ENCODE measurements around the gene ERC2. TPM values are rescaled to one million over a fixed set of nuclear protein-coding genes. Genes with fewer than 3 reads are reported as not detected.

ERC2 gene
- total RNA-seq, 2 donors from 2014 or later = 16.1 to 22.8 TPM

DNA sequence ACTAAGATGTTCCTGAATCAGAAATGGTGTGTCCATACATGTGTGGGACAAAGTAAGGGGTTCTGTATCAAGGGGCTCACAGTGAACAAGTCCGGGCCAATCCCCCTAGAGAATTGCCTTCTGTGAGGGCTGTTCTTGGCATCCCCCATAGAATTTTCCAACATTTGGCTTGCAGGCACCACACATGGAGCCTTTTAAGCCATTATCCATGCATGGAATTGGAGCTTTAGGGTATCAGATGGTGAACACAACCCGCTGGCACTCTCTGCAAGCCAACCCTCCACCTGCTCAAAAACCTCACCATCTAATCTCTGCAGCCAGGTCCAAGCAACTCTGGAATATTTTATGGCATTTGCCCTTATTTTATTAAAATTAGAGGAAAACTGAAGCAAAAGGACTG lies 278.7 kb downstream of the ERC2 start:
- Histone ChIP-seq H3K9me3 (ENCODE audit: control insufficient read depth, low read length) (no peaks in the 10 kb centered on the region), H3K4me1 (ENCODE audit: control insufficient read depth, insufficient read depth, low read length) (no peaks in the 10 kb centered on the region), H3K9ac (ENCODE audit: extremely low read depth, low read length, poor library complexity, severe bottlenecking) (no peak overlapping the region), H3K4me3 (ENCODE audit: low read length) (no peak overlapping the region), H3K36me3 (ENCODE audit: control insufficient read depth, insufficient read depth, low read length) (no peaks in the 10 kb centered on the region), H3K27me3 (ENCODE audit: control insufficient read depth, insufficient read depth, low read length, poor library complexity, severe bottlenecking) (peaks cover 19% of the 10 kb centered on the region), H3K27ac (ENCODE audit: low read depth, low read length) (no peak overlapping the region)
- Mint-ChIP-seq H3K36me3 (ENCODE audit: low read depth) (no peaks in the 10 kb centered on the region), H3K27ac (no peak overlapping the region), H3K27me3 (ENCODE audit: insufficient read depth) (no peaks in the 10 kb centered on the region), H3K9me3 (no peaks in the 10 kb centered on the region), H3K4me1 (peaks cover 12% of the 10 kb centered on the region), H3K4me3 (no peak overlapping the region)
- no peak for DNase-seq
- TF ChIP-seq, protein P1, sequence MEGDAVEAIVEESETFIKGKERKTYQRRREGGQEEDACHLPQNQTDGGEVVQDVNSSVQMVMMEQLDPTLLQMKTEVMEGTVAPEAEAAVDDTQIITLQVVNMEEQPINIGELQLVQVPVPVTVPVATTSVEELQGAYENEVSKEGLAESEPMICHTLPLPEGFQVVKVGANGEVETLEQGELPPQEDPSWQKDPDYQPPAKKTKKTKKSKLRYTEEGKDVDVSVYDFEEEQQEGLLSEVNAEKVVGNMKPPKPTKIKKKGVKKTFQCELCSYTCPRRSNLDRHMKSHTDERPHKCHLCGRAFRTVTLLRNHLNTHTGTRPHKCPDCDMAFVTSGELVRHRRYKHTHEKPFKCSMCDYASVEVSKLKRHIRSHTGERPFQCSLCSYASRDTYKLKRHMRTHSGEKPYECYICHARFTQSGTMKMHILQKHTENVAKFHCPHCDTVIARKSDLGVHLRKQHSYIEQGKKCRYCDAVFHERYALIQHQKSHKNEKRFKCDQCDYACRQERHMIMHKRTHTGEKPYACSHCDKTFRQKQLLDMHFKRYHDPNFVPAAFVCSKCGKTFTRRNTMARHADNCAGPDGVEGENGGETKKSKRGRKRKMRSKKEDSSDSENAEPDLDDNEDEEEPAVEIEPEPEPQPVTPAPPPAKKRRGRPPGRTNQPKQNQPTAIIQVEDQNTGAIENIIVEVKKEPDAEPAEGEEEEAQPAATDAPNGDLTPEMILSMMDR (conservative IDR thresholded peaks at IDR 0.05) = no peak
- WGBS, 2 experiments (ENCODE audit: insufficient coverage in 1 of 2, insufficient read length in 1 of 2) = 100% methylated on average over 1 to 2 of the region's 2 CpGs

DNA sequence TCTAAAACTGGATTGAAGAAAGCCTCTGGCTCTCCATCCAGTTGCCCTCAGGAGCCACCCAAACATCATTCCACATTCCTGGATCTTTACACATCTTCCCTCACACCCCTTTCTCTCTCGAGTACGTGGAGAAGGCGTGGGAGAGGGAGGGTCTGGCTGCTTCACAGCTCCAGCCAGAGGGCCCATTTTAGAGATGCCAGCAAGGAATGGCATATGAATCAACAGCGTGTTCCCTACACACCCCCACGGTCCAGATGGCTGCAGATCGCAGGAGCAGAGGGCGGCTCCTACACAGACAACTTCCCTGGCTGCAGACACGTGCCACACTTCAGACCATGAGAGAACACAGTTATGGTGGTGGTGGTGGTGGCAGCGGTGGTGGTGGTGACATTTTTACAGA lies 280.1 kb downstream of the ERC2 start:
- Mint-ChIP-seq H3K9me3 (no peaks in the 10 kb centered on the region), H3K27me3 (ENCODE audit: insufficient read depth) (no peaks in the 10 kb centered on the region), H3K4me1 (peaks cover 12% of the 10 kb centered on the region), H3K36me3 (ENCODE audit: low read depth) (no peaks in the 10 kb centered on the region), H3K4me3 (no peak overlapping the region), H3K27ac (no peak overlapping the region)
- DNase-seq = no peak
- Histone ChIP-seq H3K4me3 (ENCODE audit: low read length) (no peak overlapping the region), H3K36me3 (ENCODE audit: control insufficient read depth, insufficient read depth, low read length) (no peaks in the 10 kb centered on the region), H3K27ac (ENCODE audit: low read depth, low read length) (no peak overlapping the region), H3K9me3 (ENCODE audit: control insufficient read depth, low read length) (no peaks in the 10 kb centered on the region), H3K9ac (ENCODE audit: extremely low read depth, low read length, poor library complexity, severe bottlenecking) (no peak overlapping the region), H3K27me3 (ENCODE audit: control insufficient read depth, insufficient read depth, low read length, poor library complexity, severe bottlenecking) (peaks cover 19% of the 10 kb centered on the region), H3K4me1 (ENCODE audit: control insufficient read depth, insufficient read depth, low read length) (no peaks in the 10 kb centered on the region)
- TF ChIP-seq, protein P1 (conservative IDR thresholded peaks at IDR 0.05) = no peak
- 96% methylated on average over 9 of the region's 9 CpGs; no CpG with 5 or more reads in 1 of the 2 experiments for WGBS, 2 experiments (ENCODE audit: insufficient coverage in 1 of 2, insufficient read length in 1 of 2)

DNA sequence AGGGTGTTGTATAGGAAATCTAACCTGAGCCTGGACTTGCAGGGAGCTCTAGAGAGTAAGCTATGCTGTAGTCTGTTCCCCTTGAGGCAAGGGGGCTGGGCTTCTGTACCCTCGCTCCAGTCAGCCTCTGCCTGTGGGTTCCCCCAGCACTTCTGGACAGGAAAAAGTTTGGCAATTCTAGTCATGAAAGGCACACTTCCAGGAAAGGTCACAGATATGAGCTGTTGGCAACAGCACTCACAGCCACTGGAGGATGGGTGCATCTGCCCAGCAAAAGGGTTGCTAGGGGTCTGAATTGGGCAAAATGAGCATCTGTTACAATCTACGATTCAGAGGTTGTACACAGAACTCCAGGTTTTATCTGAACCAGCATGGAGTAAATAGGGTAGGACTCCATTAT lies 281.2 kb downstream of the ERC2 start:
- H3K9me3 ChIP-seq (ENCODE audit: control insufficient read depth, low read length) = no peaks in the 10 kb centered on the region
- H3K36me3 ChIP-seq (ENCODE audit: control insufficient read depth, insufficient read depth, low read length) = no peaks in the 10 kb centered on the region
- TF ChIP-seq, protein P1 (conservative IDR thresholded peaks at IDR 0.05) = no peak
- H3K27ac ChIP-seq (ENCODE audit: low read depth, low read length) = no peak overlapping the region
- peaks cover 9% of the 10 kb centered on the region for H3K4me1 Mint-ChIP-seq
- no peak overlapping the region for H3K9ac ChIP-seq (ENCODE audit: extremely low read depth, low read length, poor library complexity, severe bottlenecking)
- no peak overlapping the region for H3K27ac Mint-ChIP-seq
- H3K4me3 Mint-ChIP-seq = no peak overlapping the region
- no peaks in the 10 kb centered on the region for H3K36me3 Mint-ChIP-seq (ENCODE audit: low read depth)
- H3K27me3 ChIP-seq (ENCODE audit: control insufficient read depth, insufficient read depth, low read length, poor library complexity, severe bottlenecking) = peaks cover 19% of the 10 kb centered on the region
- no peak overlapping the region for H3K4me3 ChIP-seq (ENCODE audit: low read length)
- no peak for DNase-seq
- H3K4me1 ChIP-seq (ENCODE audit: control insufficient read depth, insufficient read depth, low read length) = no peaks in the 10 kb centered on the region
- H3K27me3 Mint-ChIP-seq (ENCODE audit: insufficient read depth) = no peaks in the 10 kb centered on the region
- H3K9me3 Mint-ChIP-seq = no peaks in the 10 kb centered on the region
- WGBS, 2 experiments (ENCODE audit: insufficient coverage in 1 of 2, insufficient read length in 1 of 2) = 92 to 94% methylated on average over 2 of the region's 2 CpGs
